HEK293 (cell line): Measurements from ENCODE around the gene DHX16.

ENCODE experiments used
- CTCF ChIA-PET: fragments of 350-600 bp; formaldehyde crosslinking; extraction: SDS; loops from one replicate; lab custom pipeline; 2021; ENCODE audit warnings: antibody characterized with exemption; lab: Yijun Ruan, JAX
- POLR2A ChIA-PET: fragments of 300-600 bp; formaldehyde crosslinking; extraction: SDS; loops from one replicate; lab custom pipeline; 2020; ENCODE audit warnings: antibody characterized with exemption, inconsistent platforms; lab: Yijun Ruan, JAX
- H3K27ac ChIP-seq: fragments of 200-500 bp; sonication (Bioruptor generic); 2 replicates; pipeline ENCODE4 v1.5.1; 2014; ENCODE audit warnings: low read depth, low read length, control low read depth, inconsistent platforms; ENCODE audit errors: extremely low read depth
- H3K36me3 ChIP-seq, 2 experiments: fragments of 200-500 bp in 1 of 2; sonication (Bioruptor generic) in 1 of 2; 1 replicate in 1 of 2; 2 replicates in 1 of 2; pipeline ENCODE4 v1.5.1; 2014 to 2017; ENCODE audit warnings: inconsistent platforms in 2 of 2, low read length in 2 of 2; ENCODE audit not compliant: control insufficient read depth in 2 of 2, insufficient read depth in 1 of 2
- H3K4me1 ChIP-seq: fragments of 200-500 bp; sonication (Bioruptor generic); 2 replicates; pipeline ENCODE4 v1.5.1; 2014; ENCODE audit warnings: mild to moderate bottlenecking, low read length, inconsistent platforms; ENCODE audit not compliant: control insufficient read depth, insufficient read depth
- H3K4me3 ChIP-seq: 2 replicates; pipeline ENCODE4 v1.5.1; 2011; ENCODE audit warnings: low read depth, mild to moderate bottlenecking, control low read depth, low read length, moderate library complexity
- H3K9me3 ChIP-seq: fragments of 200-500 bp; sonication (Bioruptor generic); 2 replicates; pipeline ENCODE4 v1.5.1; 2014; ENCODE audit warnings: low read depth, low read length, inconsistent platforms; ENCODE audit not compliant: control insufficient read depth, insufficient read depth
- GFI1B ChIP-seq: fragments of 450-650 bp; formaldehyde crosslinking; IDR thresholded peaks from 2 replicates; pipeline ENCODE4 v1.5.1; 2016; ENCODE audit warnings: missing biosample characterization, missing genetic modification characterization
- GLI4 ChIP-seq: fragments of 450-650 bp; formaldehyde crosslinking; IDR thresholded peaks from 2 replicates; pipeline ENCODE4 v1.5.1; 2016; ENCODE audit warnings: missing biosample characterization, missing genetic modification characterization
- GLIS2 ChIP-seq: fragments of 450-650 bp; formaldehyde crosslinking; IDR thresholded peaks from 2 replicates; pipeline ENCODE4 v1.5.1; 2016; ENCODE audit warnings: missing biosample characterization, missing genetic modification characterization
- HOXA7 ChIP-seq: sonication (generic); formaldehyde crosslinking; IDR thresholded peaks from 2 replicates; pipeline ENCODE4 v1.8.1; 2022; ENCODE audit warnings: missing genetic modification reagents, borderline replicate concordance
- KLF1 ChIP-seq: fragments of 450-650 bp; formaldehyde crosslinking; IDR thresholded peaks from 2 replicates; pipeline ENCODE4 v1.5.1; 2016; ENCODE audit warnings: missing biosample characterization, missing genetic modification characterization
- OVOL3 ChIP-seq: fragments of 450-650 bp; formaldehyde crosslinking; IDR thresholded peaks from 2 replicates; pipeline ENCODE4 v1.5.1; 2016; ENCODE audit warnings: missing biosample characterization, missing genetic modification characterization
- RBAK ChIP-seq: fragments of 450-650 bp; formaldehyde crosslinking; IDR thresholded peaks from 2 replicates; pipeline ENCODE4 v1.5.1; 2016; ENCODE audit warnings: missing biosample characterization, missing genetic modification characterization
- REPIN1 ChIP-seq: fragments of 450-650 bp; formaldehyde crosslinking; IDR thresholded peaks from 2 replicates; pipeline ENCODE4 v1.5.1; 2017; ENCODE audit warnings: missing biosample characterization, missing genetic modification characterization, low read depth
- SP2 ChIP-seq: fragments of 450-650 bp; formaldehyde crosslinking; IDR thresholded peaks from 2 replicates; pipeline ENCODE4 v1.5.1; 2016; ENCODE audit warnings: missing biosample characterization, missing genetic modification characterization
- TRIM28 ChIP-seq: IDR thresholded peaks from 2 replicates; pipeline ENCODE4 v1.6.1; 2011; ENCODE audit warnings: low read length, control low read depth, borderline replicate concordance
- YY2 ChIP-seq: fragments of 450-650 bp; formaldehyde crosslinking; IDR thresholded peaks from 2 replicates; pipeline ENCODE4 v1.5.1; 2016; ENCODE audit warnings: missing biosample characterization, missing genetic modification characterization
- ZBTB7A ChIP-seq: fragments of 450-650 bp; formaldehyde crosslinking; IDR thresholded peaks from 2 replicates; pipeline ENCODE4 v1.5.1; 2016; ENCODE audit warnings: low read depth, missing biosample characterization, missing genetic modification characterization
- ZBTB8A ChIP-seq: fragments of 450-650 bp; formaldehyde crosslinking; IDR thresholded peaks from 2 replicates; pipeline ENCODE4 v1.5.1; 2016; ENCODE audit warnings: missing biosample characterization, missing genetic modification characterization
- ZNF23 ChIP-seq: fragments of 450-650 bp; formaldehyde crosslinking; IDR thresholded peaks from 2 replicates; pipeline ENCODE4 v1.5.1; 2016; ENCODE audit warnings: missing biosample characterization, missing genetic modification characterization, borderline replicate concordance
- ZNF248 ChIP-seq: fragments of 450-650 bp; formaldehyde crosslinking; IDR thresholded peaks from 2 replicates; pipeline ENCODE4 v1.5.1; 2017; ENCODE audit warnings: missing biosample characterization, missing genetic modification characterization
- ZNF341 ChIP-seq: fragments of 450-650 bp; formaldehyde crosslinking; IDR thresholded peaks from 2 replicates; pipeline ENCODE4; 2016; ENCODE audit warnings: low read depth, missing biosample characterization, missing genetic modification characterization
- ZNF350 ChIP-seq: fragments of 450-650 bp; formaldehyde crosslinking; IDR thresholded peaks from 2 replicates; pipeline ENCODE4 v1.5.0; 2017; ENCODE audit warnings: missing biosample characterization, mild to moderate bottlenecking, missing genetic modification characterization
- ZNF354C ChIP-seq: fragments of 450-650 bp; formaldehyde crosslinking; IDR thresholded peaks from 2 replicates; pipeline ENCODE4 v1.5.1; 2016; ENCODE audit warnings: missing biosample characterization, missing genetic modification characterization, low read depth, borderline replicate concordance
- ZNF366 ChIP-seq: fragments of 450-650 bp; formaldehyde crosslinking; conservative IDR thresholded peaks from 2 replicates; pipeline ENCODE4 v1.5.1; 2016; ENCODE audit warnings: missing biosample characterization, missing genetic modification characterization
- ZNF391 ChIP-seq: fragments of 450-650 bp; formaldehyde crosslinking; IDR thresholded peaks from 2 replicates; pipeline ENCODE4 v1.5.1; 2016; ENCODE audit warnings: low read depth, missing biosample characterization, missing genetic modification characterization, borderline replicate concordance
- ZNF416 ChIP-seq: fragments of 450-650 bp; formaldehyde crosslinking; IDR thresholded peaks from 2 replicates; pipeline ENCODE4 v1.5.1; 2016; ENCODE audit warnings: missing biosample characterization, missing genetic modification characterization
- ZNF548 ChIP-seq: fragments of 450-650 bp; formaldehyde crosslinking; IDR thresholded peaks from 2 replicates; pipeline ENCODE4 v1.5.1; 2016; ENCODE audit warnings: missing biosample characterization, missing genetic modification characterization
- ZNF560 ChIP-seq: fragments of 450-650 bp; formaldehyde crosslinking; IDR thresholded peaks from 2 replicates; pipeline ENCODE4 v1.5.1; 2017; ENCODE audit warnings: missing biosample characterization, missing genetic modification characterization, borderline replicate concordance
- ZNF561 ChIP-seq: fragments of 450-650 bp; IDR thresholded peaks from 2 replicates; pipeline ENCODE4 v1.5.1; 2018; ENCODE audit warnings: missing biosample characterization, missing genetic modification characterization, borderline replicate concordance
- ZNF664 ChIP-seq: fragments of 450-650 bp; formaldehyde crosslinking; IDR thresholded peaks from 2 replicates; pipeline ENCODE4 v1.5.1; 2016; ENCODE audit warnings: missing biosample characterization, missing genetic modification characterization
- ZNF677 ChIP-seq: fragments of 450-650 bp; IDR thresholded peaks from 2 replicates; pipeline ENCODE4 v1.5.0; 2018; ENCODE audit warnings: missing biosample characterization, mild to moderate bottlenecking, missing genetic modification characterization, moderate library complexity
- ZNF768 ChIP-seq: fragments of 450-650 bp; formaldehyde crosslinking; IDR thresholded peaks from 2 replicates; pipeline ENCODE4 v1.5.1; 2018; ENCODE audit warnings: missing biosample characterization, mild to moderate bottlenecking, missing genetic modification characterization
- ZNF785 ChIP-seq: fragments of 450-650 bp; formaldehyde crosslinking; IDR thresholded peaks from 2 replicates; pipeline ENCODE4 v1.5.1; 2016; ENCODE audit warnings: missing biosample characterization, missing genetic modification characterization
- ZNF791 ChIP-seq: fragments of 450-650 bp; formaldehyde crosslinking; IDR thresholded peaks from 2 replicates; pipeline ENCODE4 v1.5.1; 2016; ENCODE audit warnings: missing biosample characterization, missing genetic modification characterization
- ZNF792 ChIP-seq: fragments of 450-650 bp; formaldehyde crosslinking; IDR thresholded peaks from 2 replicates; pipeline ENCODE4 v1.5.1; 2016; ENCODE audit warnings: missing biosample characterization, missing genetic modification characterization
- ZNF830 ChIP-seq: fragments of 450-650 bp; IDR thresholded peaks from 2 replicates; pipeline ENCODE4 v1.5.0; 2018; ENCODE audit warnings: missing biosample characterization, missing genetic modification characterization, low read depth, mild to moderate bottlenecking, moderate library complexity
- ZNF837 ChIP-seq: fragments of 450-650 bp; formaldehyde crosslinking; IDR thresholded peaks from 2 replicates; pipeline ENCODE4 v1.5.1; 2016; ENCODE audit warnings: missing biosample characterization, missing genetic modification characterization
- ZSCAN16 ChIP-seq: fragments of 450-650 bp; formaldehyde crosslinking; IDR thresholded peaks from 2 replicates; pipeline ENCODE4 v1.5.1; 2016; ENCODE audit warnings: missing biosample characterization, missing genetic modification characterization
- ZSCAN23 ChIP-seq: fragments of 450-650 bp; formaldehyde crosslinking; IDR thresholded peaks from 2 replicates; pipeline ENCODE4 v1.5.1; 2016; ENCODE audit warnings: missing biosample characterization, missing genetic modification characterization
- TF ChIP-seq, protein P1 (sequence below): IDR thresholded peaks from 2 replicates; pipeline ENCODE4 v1.6.1; 2011; ENCODE audit warnings: mild to moderate bottlenecking, low read depth, low read length, borderline replicate concordance
- TF ChIP-seq, protein P2 (sequence below): fragments of 450-650 bp; formaldehyde crosslinking; IDR thresholded peaks from 2 replicates; pipeline ENCODE4 v1.5.1; 2016; ENCODE audit warnings: missing biosample characterization, missing genetic modification characterization
- TF ChIP-seq, protein P3 (sequence below): fragments of 450-650 bp; formaldehyde crosslinking; IDR thresholded peaks from 2 replicates; pipeline ENCODE4 v1.5.1; 2017; ENCODE audit warnings: missing biosample characterization, missing genetic modification characterization
- TF ChIP-seq, protein P4 (sequence below): fragments of 450-650 bp; formaldehyde crosslinking; IDR thresholded peaks from 2 replicates; pipeline ENCODE4 v1.5.1; 2016; ENCODE audit warnings: missing biosample characterization, missing genetic modification characterization

Gene DHX16

GRCh38 chr6:30683980-30684338, 11.2 kb upstream of the DHX16 start:
- peaks cover 0 to 14% of the 10 kb centered on the region in 2 experiments; a peak in 2 of 3 replicates for H3K36me3 ChIP-seq
- POLR2A ChIA-PET, result interaction anchor here (0.8 to 7.6 kb wide), 7 partner anchors 11 to 61 kb away, joined by 3 to 120 read pairs (median 9); partner anchors contain the start of genes DHX16, IER3, MDC1 and TUBB
- TF ChIP-seq ZNF785 (tag by site-specific recombination) (no peak), ZBTB7A (tag by site-specific recombination) (no peak), ZNF23 (tag by site-specific recombination) (no peak), ZNF791 (tag by site-specific recombination) (no peak), REPIN1 (no peak), ZNF416 (no peak), ZSCAN23 (no peak), ZBTB8A (tag by site-specific recombination) (0 out of 2 replicates have a peak, but pooled peaks have one; percentile 46), ZNF792 (tag by site-specific recombination) (no peak), ZNF677 (tag by site-specific recombination) (no peak), ZNF248 (tag by site-specific recombination) (no peak), GLI4 (tag by site-specific recombination) (no peak), ZNF830 (tag by site-specific recombination) (no peak), ZNF350 (tag by site-specific recombination) (no peak), ZNF354C (no peak), HOXA7 (no peak), ZNF560 (tag by site-specific recombination) (no peak), SP2 (peak; percentile 46), ZNF391 (tag by site-specific recombination) (no peak), OVOL3 (tag by site-specific recombination) (no peak), RBAK (tag by site-specific recombination) (no peak), ZNF341 (tag by site-specific recombination) (no peak), GFI1B (tag by site-specific recombination) (no peak), ZSCAN16 (tag by site-specific recombination) (no peak), ZNF664 (tag by site-specific recombination) (no peak), TRIM28 (no peak), ZNF768 (no peak), GLIS2 (no peak), ZNF837 (tag by site-specific recombination) (no peak), KLF1 (tag by site-specific recombination) (peak; percentile 53), ZNF561 (tag by site-specific recombination) (no peak), ZNF366 (peak; percentile 57), YY2 (tag by site-specific recombination) (no peak), ZNF548 (tag by site-specific recombination) (no peak)
- TF ChIP-seq, protein P1, sequence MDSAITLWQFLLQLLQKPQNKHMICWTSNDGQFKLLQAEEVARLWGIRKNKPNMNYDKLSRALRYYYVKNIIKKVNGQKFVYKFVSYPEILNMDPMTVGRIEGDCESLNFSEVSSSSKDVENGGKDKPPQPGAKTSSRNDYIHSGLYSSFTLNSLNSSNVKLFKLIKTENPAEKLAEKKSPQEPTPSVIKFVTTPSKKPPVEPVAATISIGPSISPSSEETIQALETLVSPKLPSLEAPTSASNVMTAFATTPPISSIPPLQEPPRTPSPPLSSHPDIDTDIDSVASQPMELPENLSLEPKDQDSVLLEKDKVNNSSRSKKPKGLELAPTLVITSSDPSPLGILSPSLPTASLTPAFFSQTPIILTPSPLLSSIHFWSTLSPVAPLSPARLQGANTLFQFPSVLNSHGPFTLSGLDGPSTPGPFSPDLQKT, result no peak
- TF ChIP-seq, protein P2, sequence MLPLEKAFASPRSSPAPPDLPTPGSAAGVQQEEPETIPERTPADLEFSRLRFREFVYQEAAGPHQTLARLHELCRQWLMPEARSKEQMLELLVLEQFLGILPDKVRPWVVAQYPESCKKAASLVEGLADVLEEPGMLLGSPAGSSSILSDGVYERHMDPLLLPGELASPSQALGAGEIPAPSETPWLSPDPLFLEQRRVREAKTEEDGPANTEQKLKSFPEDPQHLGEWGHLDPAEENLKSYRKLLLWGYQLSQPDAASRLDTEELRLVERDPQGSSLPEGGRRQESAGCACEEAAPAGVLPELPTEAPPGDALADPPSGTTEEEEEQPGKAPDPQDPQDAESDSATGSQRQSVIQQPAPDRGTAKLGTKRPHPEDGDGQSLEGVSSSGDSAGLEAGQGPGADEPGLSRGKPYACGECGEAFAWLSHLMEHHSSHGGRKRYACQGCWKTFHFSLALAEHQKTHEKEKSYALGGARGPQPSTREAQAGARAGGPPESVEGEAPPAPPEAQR (tag by site-specific recombination), result no peak
- TF ChIP-seq, protein P3, sequence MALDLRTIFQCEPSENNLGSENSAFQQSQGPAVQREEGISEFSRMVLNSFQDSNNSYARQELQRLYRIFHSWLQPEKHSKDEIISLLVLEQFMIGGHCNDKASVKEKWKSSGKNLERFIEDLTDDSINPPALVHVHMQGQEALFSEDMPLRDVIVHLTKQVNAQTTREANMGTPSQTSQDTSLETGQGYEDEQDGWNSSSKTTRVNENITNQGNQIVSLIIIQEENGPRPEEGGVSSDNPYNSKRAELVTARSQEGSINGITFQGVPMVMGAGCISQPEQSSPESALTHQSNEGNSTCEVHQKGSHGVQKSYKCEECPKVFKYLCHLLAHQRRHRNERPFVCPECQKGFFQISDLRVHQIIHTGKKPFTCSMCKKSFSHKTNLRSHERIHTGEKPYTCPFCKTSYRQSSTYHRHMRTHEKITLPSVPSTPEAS (tag by site-specific recombination), result peak; percentile 24; the same call in 1 of the 2 replicates
- TF ChIP-seq, protein P4, sequence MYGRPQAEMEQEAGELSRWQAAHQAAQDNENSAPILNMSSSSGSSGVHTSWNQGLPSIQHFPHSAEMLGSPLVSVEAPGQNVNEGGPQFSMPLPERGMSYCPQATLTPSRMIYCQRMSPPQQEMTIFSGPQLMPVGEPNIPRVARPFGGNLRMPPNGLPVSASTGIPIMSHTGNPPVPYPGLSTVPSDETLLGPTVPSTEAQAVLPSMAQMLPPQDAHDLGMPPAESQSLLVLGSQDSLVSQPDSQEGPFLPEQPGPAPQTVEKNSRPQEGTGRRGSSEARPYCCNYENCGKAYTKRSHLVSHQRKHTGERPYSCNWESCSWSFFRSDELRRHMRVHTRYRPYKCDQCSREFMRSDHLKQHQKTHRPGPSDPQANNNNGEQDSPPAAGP, result peak; percentile 29; the same call in 1 of the 2 replicates

More at GRCh38 chr6:30683980-30684338, 11.2 kb upstream of the DHX16 start:
- peak overlapping the region; percentile 28 for H3K4me3 ChIP-seq
- H3K27ac ChIP-seq, result peak overlapping the region; percentile 70; the same call in 1 of the 2 replicates
- CTCF ChIA-PET, result interaction anchor here (0.6 to 19.6 kb wide), 5 partner anchors 11 to 201 kb away, joined by 3 to 692 read pairs (median 5); partner anchors contain the start of genes DHX16, MDC1 and TUBB
- H3K9me3 ChIP-seq, result no peaks in the 10 kb centered on the region
- peaks cover 28% of the 10 kb centered on the region for H3K4me1 ChIP-seq
